HG03354 (cell line): Measurements from ENCODE around the gene GRM4.

Experiments
- ATAC-seq: cut with Tn5 transposase; IDR thresholded peaks from one replicate; pipeline ENCODE4 v1.9.1; 2021; ENCODE audit warnings: mild to moderate bottlenecking; ENCODE audit not compliant: unreplicated experiment, poor library complexity, severe bottlenecking

The GRM4 gene

DNA sequence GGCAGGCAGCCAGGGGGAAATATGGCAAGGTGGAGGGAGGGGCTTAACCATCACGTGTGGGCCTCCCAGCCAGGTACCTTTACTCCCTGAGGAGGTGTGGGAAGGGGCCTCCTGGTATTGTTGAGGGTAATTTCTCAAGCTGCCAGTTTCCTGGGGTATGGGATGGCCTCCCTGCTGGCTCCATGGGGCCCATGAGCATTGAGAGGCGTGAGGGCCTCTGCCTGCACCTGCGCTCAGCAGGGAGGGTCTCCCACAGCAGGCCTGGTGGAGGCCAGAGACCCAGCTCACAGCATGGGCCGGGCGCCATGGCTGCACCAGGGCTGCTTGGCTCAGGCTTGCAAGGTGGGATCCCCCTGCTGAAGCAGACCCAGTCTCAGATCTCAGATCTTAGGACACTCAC lies 113.0 kb downstream of the GRM4 start:
- no peak for ATAC-seq

GRCh38 chr6:34031625-34032383 lies 114.1 kb downstream of the GRM4 start:
- ATAC-seq, result no peak

GRCh38 chr6:34030831-34031624 lies 114.9 kb downstream of the GRM4 start:
- ATAC-seq, result no peak

DNA sequence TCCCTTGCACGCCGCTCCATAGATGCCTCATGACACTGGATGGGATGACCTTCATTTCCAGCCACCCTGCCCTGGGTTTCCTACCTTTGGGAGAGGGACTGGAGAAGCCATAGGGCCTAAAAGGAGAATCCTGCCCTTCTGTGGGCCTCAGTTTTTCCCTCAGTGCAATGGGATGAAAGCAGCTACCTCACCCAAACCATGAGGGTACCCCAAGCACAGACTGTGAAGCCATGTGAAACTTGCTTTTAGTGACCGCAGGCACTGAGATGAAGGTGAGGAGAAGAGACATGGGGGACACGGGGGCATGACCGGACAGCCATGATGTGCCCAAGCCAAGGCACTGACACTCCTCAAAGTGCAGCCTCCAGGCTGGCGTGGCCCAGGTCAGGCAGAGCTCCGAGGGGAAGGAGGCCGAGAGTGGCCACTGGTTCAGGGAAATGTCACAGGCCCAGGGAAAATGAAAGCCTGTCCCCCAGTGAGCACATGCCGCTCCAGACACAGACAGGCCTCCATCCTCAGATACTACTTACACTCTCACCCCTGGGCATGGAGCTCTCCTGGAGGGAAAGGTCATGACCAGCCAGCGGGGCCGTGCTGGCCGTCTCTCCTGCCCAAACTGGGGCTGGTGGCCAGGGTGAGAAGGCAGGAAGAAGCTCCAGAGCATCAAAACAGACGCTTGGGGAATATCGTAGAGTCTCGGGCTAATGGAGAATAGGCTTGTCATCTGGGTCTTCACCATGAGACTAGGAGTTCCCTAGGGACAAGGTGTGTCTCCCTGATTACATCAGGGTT lies 116.2 kb downstream of the GRM4 start:
- no peak for ATAC-seq

DNA sequence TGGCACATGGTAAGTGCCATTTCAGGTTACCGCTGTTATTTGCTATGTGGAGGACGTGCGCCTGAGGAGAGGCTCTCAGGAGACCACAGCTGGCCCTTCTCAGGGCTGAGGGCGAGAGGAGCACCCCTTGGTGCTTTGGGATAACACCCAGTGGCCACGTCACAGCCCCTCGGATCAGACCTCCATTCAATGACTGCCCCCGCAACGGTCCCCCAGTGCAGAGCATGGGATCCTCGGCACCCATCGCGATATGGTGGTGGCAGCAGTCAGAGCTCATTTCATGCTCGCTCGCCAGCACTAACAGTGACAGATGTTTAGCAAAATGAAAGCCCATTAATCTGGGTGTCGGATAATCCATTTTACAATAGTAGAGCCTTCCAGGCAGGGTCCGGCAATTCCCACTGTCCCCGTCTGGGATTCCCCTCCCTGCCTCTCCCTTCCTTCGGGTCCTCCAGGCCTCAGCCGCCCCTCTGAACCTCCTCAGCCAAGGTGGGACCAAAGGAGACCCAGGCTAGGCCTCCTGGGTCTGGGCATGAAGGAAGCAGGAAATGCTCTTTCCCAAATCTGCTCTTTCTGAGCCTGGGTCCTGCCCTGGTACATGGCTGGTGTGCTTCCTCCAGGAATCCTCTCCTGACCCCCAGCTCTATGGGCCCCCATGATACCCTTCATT lies 117.1 kb downstream of the GRM4 start:
- ATAC-seq, result no peak

DNA sequence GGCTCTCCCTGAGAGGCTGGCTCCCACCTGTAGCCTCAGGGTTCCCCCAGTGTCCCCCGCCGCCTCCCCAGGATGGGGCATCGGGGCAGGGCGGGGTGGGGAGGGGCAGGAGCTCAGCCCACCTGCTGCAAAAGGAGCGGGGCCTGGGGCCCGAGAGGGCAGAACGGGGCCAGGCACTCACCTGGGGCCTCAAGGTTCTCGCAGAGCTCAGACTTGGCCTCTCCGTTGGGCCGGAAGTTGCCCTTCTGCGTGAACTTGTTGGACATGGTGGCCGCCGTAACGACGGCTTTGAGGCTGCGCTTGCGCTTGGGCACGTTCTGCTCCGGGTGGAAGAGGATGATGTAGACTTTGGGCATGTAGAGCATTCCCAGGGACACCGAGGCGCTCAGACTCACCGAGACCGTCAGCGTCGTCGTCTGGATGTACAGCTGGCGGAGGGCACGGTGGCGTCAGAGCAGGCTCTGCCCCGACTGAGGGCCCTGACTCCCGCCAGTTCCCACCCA lies 117.9 kb downstream of the GRM4 start:
- no peak for ATAC-seq

GRCh38 chr6:34027445-34027936 lies 118.4 kb downstream of the GRM4 start:
- no peak for ATAC-seq

DNA sequence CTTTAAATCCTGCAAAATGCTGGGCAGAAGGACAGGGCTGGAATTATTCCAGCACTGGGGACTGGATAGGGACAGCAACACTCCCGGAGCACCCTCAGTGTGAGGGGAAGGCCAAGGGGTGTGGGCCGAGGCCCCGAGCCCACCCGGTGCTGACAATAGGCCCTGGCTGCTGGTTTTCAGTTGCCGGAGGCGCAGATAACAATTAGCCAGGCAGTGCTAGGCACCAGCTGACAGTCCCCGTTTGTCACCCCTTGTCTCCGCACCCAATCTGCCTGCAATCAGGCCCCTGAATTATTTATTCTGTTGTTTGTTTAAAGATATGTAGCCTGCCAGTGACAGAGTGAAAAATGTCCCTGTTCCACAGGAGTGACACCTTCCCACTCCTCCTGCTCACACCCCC lies 120.0 kb downstream of the GRM4 start:
- ATAC-seq, result no peak

GRCh38 chr6:34025112-34025807 lies 120.6 kb downstream of the GRM4 start:
- ATAC-seq, result no peak

DNA sequence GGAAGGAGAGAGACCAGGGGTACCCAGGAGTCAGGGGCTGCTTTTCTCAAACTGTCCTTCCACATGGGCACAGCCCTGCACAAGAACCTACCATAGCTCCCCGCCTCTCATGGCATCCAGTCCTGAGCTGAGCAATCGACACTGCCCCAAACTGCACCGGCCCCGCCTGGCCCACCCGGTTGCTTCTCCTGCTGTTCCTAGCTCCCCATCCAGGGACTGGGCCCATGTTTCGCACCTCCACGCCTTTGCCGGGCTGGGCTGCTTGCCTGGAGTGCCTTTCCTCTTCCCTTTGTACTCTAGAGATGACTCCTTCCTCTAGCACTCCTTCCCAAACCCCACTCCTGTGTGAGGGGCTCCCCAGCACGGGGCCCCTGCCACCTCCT lies 123.0 kb downstream of the GRM4 start:
- ATAC-seq, result no peak

DNA sequence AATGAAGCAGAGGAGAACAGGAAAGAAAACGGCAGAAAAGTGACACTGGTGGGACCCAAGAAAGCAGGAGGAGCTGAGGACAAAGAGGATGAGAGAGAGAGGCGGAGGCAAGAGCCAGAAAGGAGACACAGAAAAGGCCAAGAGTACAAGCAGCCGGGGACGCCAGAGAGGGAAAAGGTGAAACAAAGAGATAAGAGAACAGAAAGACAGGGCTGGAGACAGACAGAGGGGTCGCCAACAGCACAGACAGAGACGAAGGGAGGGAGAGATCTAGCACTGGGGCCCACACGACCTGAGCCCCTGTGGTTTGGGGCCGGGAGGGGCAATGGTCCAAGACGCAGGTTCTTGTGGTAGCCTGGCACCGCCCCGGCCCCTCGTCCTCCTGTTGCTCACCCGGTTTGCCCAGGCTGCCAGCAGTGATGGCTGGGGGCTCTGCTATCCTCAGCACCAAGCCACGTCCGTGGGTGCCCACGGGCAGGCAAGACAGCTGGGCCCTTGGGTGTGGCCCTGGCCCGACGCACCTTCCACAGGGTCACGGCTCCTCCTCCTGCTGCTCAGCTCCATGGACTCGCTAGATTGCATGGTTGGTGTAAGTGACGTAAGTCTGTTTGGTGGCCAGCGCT lies 123.5 kb downstream of the GRM4 start:
- no peak for ATAC-seq

- ATAC-seq, result no peak
Measured at GRCh38 chr6:34021554-34022190, 124.2 kb downstream of the GRM4 start.

- ATAC-seq, result no peak
Measured at GRCh38 chr6:34020807-34021553, 124.9 kb downstream of the GRM4 start.

DNA sequence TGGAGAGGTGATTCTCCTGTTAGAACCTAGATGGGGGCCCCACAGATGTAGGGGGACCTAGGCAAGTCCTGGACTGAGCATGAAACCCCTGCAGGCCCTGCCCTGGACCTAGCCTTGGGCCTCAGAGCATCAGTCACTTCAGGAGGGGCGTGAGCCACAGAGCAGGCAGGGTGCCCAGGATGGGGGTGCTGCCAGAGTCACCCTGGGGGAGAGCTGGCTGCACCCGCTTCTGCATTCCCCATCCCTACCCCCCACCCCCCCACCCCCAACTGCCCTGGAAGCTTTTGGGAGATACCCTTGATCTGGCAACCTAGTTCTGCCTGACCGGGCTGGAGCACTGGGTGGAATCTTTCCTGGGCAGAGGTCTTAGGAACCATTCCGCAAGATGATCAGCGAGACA lies 125.6 kb downstream of the GRM4 start:
- no peak for ATAC-seq

DNA sequence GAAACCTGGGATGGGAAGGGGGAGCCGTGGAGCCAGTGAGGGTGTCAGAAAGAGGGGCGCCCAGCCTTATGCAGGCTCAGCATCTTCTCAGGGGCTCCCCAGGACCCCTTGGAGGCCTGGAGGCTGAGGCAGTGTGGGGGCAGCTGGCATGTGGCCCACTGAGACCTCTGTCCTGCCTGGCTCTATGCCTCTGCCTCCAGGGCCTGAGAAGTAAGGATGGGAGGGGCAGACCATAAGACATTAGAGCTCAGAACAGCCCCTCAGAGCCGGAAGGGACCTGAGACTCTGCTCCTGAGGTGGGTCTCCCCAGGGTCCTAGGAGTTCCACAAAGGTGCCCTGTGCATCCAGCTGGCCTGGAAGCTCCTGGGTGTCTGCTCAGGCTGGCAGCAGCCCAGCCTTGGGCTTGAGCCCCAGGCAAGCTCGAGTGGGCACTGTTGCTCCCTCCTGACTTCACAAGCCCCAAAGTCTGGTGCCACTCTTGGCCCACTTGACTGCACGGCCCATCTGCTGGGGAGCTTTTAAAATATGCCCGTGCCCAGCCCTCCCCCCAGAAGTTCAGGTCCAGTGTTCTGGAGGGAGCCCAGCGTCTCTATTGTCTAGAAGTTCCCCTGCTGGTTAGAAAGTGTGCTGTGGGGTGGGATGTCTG lies 126.8 kb downstream of the GRM4 start:
- ATAC-seq, result no peak

GRCh38 chr6:34018026-34018425 lies 127.9 kb downstream of the GRM4 start:
- ATAC-seq, result no peak
